GM23338 (cell line): ENCODE results near the gene ETNK1. TPM values are rescaled to one million over a fixed set of nuclear protein-coding genes. Genes with fewer than 3 reads are reported as not detected.

ENCODE experiments used
- ATAC-seq: fragments of 200-7000 bp; cut with Tn5 transposase; 3 replicates; pipeline ENCODE4 v1.9.1; 2020
- DNase-seq: peaks from one replicate; pipeline ENCODE4 v3.0.0-alpha.2; 2015; ENCODE audit warnings: low spot score
- H2AFZ ChIP-seq: fragments of 200-600 bp; sonication (generic); 2 replicates; pipeline ENCODE4 v1.8.0; 2016; ENCODE audit warnings: antibody characterized with exemption, mild to moderate bottlenecking, moderate library complexity
- H3F3A ChIP-seq: fragments of 200-600 bp; sonication (generic); replicated peaks from 2 replicates; pipeline ENCODE4 v1.8.0; 2017; ENCODE audit warnings: antibody characterized with exemption, mixed run types, low read depth
- H3K27ac ChIP-seq: fragments of 200-600 bp; sonication (generic); 2 replicates; pipeline ENCODE4 v1.6.1; 2016; ENCODE audit warnings: low read depth
- H3K27me3 ChIP-seq: fragments of 200-600 bp; sonication (generic); 2 replicates; pipeline ENCODE4 v1.8.0; 2016; ENCODE audit warnings: mild to moderate bottlenecking, mixed run types, moderate library complexity; ENCODE audit not compliant: insufficient read depth
- H3K36me3 ChIP-seq: fragments of 200-600 bp; sonication (generic); 2 replicates; pipeline ENCODE4 v1.8.0; 2016; ENCODE audit warnings: mild to moderate bottlenecking; ENCODE audit not compliant: insufficient read depth
- H3K4me1 ChIP-seq: fragments of 200-600 bp; sonication (generic); 2 replicates; pipeline ENCODE4 v1.8.0; 2016; ENCODE audit warnings: mild to moderate bottlenecking, moderate library complexity; ENCODE audit not compliant: insufficient read depth
- H3K4me2 ChIP-seq: fragments of 200-600 bp; sonication (generic); 2 replicates; pipeline ENCODE4 v1.7.1; 2017; ENCODE audit warnings: mixed run types
- H3K4me3 ChIP-seq: fragments of 200-600 bp; sonication (generic); 2 replicates; pipeline ENCODE4 v1.6.1; 2016; ENCODE audit warnings: mixed run types
- H3K79me2 ChIP-seq: fragments of 200-600 bp; sonication (generic); replicated peaks from 2 replicates; pipeline ENCODE4 v1.8.0; 2017; ENCODE audit warnings: mild to moderate bottlenecking; ENCODE audit not compliant: insufficient read depth
- H3K9me2 ChIP-seq: fragments of 200-600 bp; sonication (generic); 2 replicates; pipeline ENCODE4 v1.8.0; 2017; ENCODE audit not compliant: insufficient read depth
- H4K20me1 ChIP-seq: fragments of 200-600 bp; sonication (generic); replicated peaks from 2 replicates; pipeline ENCODE4 v1.8.0; 2017; ENCODE audit warnings: mild to moderate bottlenecking; ENCODE audit not compliant: insufficient read depth
- H3K27ac Mint-ChIP-seq: 2 replicates; pipeline ENCODE4 v1.8.0; 2020; ENCODE audit warnings: inconsistent platforms, mild to moderate bottlenecking, moderate library complexity, mixed read lengths
- H3K27me3 Mint-ChIP-seq: 3 replicates; pipeline ENCODE4 v1.8.0; 2022; ENCODE audit warnings: low read depth, mild to moderate bottlenecking, moderate library complexity, mixed read lengths, inconsistent platforms; ENCODE audit not compliant: insufficient read depth, poor library complexity
- H3K36me3 Mint-ChIP-seq: 3 replicates; pipeline ENCODE4 v1.8.0; 2021; ENCODE audit warnings: low read depth, mild to moderate bottlenecking, inconsistent platforms, moderate library complexity, mixed read lengths
- H3K4me1 Mint-ChIP-seq: 3 replicates; pipeline ENCODE4 v1.8.0; 2020; ENCODE audit warnings: mild to moderate bottlenecking, inconsistent platforms, mixed read lengths
- H3K4me3 Mint-ChIP-seq: 3 replicates; pipeline ENCODE4 v1.8.0; 2021; ENCODE audit warnings: moderate library complexity, mild to moderate bottlenecking, inconsistent platforms, mixed read lengths
- H3K9me3 Mint-ChIP-seq: 3 replicates; pipeline ENCODE4 v1.8.0; 2020; ENCODE audit warnings: moderate library complexity, mild to moderate bottlenecking, inconsistent platforms, mixed read lengths
- CREB1 ChIP-seq: fragments of 250-450 bp; sonication (Bioruptor Pico); IDR thresholded peaks from 2 replicates; pipeline ENCODE4 v1.5.0; 2020; ENCODE audit warnings: low read depth, mild to moderate bottlenecking, moderate library complexity
- EZH2 ChIP-seq: fragments of 200-600 bp; sonication (generic); IDR thresholded peaks from one replicate; pipeline ENCODE4 v1.8.0; 2017; ENCODE audit warnings: antibody characterized with exemption, mild to moderate bottlenecking, low read depth; ENCODE audit not compliant: unreplicated experiment
- JUNB ChIP-seq: IDR thresholded peaks from one replicate; pipeline ENCODE4 v1.6.1; 2016; ENCODE audit warnings: antibody characterized with exemption; ENCODE audit not compliant: unreplicated experiment
- NANOG ChIP-seq: IDR thresholded peaks from 2 replicates; pipeline ENCODE4 v1.6.1; 2016; ENCODE audit warnings: antibody characterized with exemption, borderline replicate concordance
- POLR2AphosphoS5 ChIP-seq: IDR thresholded peaks from 2 replicates; pipeline ENCODE4 v1.6.1; 2016; ENCODE audit warnings: antibody characterized with exemption, low read depth
- REST ChIP-seq: IDR thresholded peaks from one replicate; pipeline ENCODE4 v1.6.1; 2018; ENCODE audit warnings: antibody characterized with exemption; ENCODE audit not compliant: unreplicated experiment
- STAT1 ChIP-seq: IDR thresholded peaks from one replicate; pipeline ENCODE4 v1.6.1; 2016; ENCODE audit warnings: antibody characterized with exemption; ENCODE audit not compliant: unreplicated experiment
- ZNF114 ChIP-seq: fragments of 250-450 bp; sonication (Bioruptor Pico); IDR thresholded peaks from 2 replicates; pipeline ENCODE4 v1.5.0; 2020; ENCODE audit warnings: mild to moderate bottlenecking, moderate library complexity
- polyA plus RNA-seq: library from polyadenylated mRNA; unstranded; fragments of >200 nt; fragmentation: Nextera tagmentation; extraction: Ambion mirVana; gene quantifications from 2 replicates; pipeline ENCODE4 v1.2.1, GENCODE V29; 2016
- total RNA-seq: library from RNA; depleted of rRNA; stranded (reverse); fragments of >200 nt; shearing (Covaris generic); gene quantifications from 2 replicates; pipeline ENCODE4 v1.2.3, GENCODE V29; 2014
- TF ChIP-seq, protein P1 (sequence below), 2 experiments: fragments of 200-600 bp in 1 of 2; sonication (generic) in 1 of 2; conservative IDR thresholded peaks; 2 replicates each; pipeline versions ENCODE4 v1.5.1 to v1.6.1; 2016 to 2017; ENCODE audit warnings: antibody characterized with exemption in 2 of 2, low read depth in 2 of 2, mild to moderate bottlenecking in 2 of 2, moderate library complexity in 1 of 2

Gene ETNK1
- total and polyA plus RNA-seq, 2 experiments from 2014 or later: 41.9 to 101 TPM

GRCh38 chr12:22665476-22665875, 40.5 kb downstream of the ETNK1 start (continued):
- TF ChIP-seq, protein P1, sequence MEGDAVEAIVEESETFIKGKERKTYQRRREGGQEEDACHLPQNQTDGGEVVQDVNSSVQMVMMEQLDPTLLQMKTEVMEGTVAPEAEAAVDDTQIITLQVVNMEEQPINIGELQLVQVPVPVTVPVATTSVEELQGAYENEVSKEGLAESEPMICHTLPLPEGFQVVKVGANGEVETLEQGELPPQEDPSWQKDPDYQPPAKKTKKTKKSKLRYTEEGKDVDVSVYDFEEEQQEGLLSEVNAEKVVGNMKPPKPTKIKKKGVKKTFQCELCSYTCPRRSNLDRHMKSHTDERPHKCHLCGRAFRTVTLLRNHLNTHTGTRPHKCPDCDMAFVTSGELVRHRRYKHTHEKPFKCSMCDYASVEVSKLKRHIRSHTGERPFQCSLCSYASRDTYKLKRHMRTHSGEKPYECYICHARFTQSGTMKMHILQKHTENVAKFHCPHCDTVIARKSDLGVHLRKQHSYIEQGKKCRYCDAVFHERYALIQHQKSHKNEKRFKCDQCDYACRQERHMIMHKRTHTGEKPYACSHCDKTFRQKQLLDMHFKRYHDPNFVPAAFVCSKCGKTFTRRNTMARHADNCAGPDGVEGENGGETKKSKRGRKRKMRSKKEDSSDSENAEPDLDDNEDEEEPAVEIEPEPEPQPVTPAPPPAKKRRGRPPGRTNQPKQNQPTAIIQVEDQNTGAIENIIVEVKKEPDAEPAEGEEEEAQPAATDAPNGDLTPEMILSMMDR (conservative IDR thresholded peaks at IDR 0.05; ENCODE audit: low read depth in 2 of 2): no peak
- no peak for TF ChIP-seq NANOG
- TF ChIP-seq JUNB: no peak
- TF ChIP-seq ZNF114: no peak
- no peak for TF ChIP-seq POLR2AphosphoS5
- TF ChIP-seq EZH2: no peak
- TF ChIP-seq REST: no peak
- no peak for TF ChIP-seq STAT1
- no peak for TF ChIP-seq CREB1 (CRISPR knock-in tag)

- H3K4me3 Mint-ChIP-seq: no peak overlapping the region
- no peak for TF ChIP-seq EZH2
- no peak for TF ChIP-seq NANOG
- no peak overlapping the region for H2AFZ ChIP-seq
- no peak overlapping the region for H3K4me2 ChIP-seq
- 0 out of 2 replicates have a peak overlapping the region, but pooled peaks have one; percentile 23 for H3K27ac ChIP-seq
- DNase-seq (no peak), ATAC-seq (no peak)
- no peak overlapping the region for H3K4me3 ChIP-seq
- H3K9me2 ChIP-seq: no peaks in the 10 kb centered on the region
- no peaks in the 10 kb centered on the region; the same call in 1 of the 2 replicates for H4K20me1 ChIP-seq
- peaks cover 5% of the 10 kb centered on the region; the same call in 2 of the 3 replicates for H3K4me1 Mint-ChIP-seq
- peaks cover 7% of the 10 kb centered on the region for H3K36me3 Mint-ChIP-seq
- H3K79me2 ChIP-seq: no peaks in the 10 kb centered on the region
- H3K27me3 Mint-ChIP-seq: peaks cover 2% of the 10 kb centered on the region
- peak overlapping the region; percentile 81 for H3K27ac Mint-ChIP-seq
- H3K9me3 Mint-ChIP-seq: no peaks in the 10 kb centered on the region
- H3K36me3 ChIP-seq: no peaks in the 10 kb centered on the region
- H3K27me3 ChIP-seq: no peaks in the 10 kb centered on the region
- H3K4me1 ChIP-seq: no peaks in the 10 kb centered on the region
- H3F3A ChIP-seq: no peaks in the 10 kb centered on the region
Measured at GRCh38 chr12:22667122-22667521, 42.2 kb downstream of the ETNK1 start.

DNA sequence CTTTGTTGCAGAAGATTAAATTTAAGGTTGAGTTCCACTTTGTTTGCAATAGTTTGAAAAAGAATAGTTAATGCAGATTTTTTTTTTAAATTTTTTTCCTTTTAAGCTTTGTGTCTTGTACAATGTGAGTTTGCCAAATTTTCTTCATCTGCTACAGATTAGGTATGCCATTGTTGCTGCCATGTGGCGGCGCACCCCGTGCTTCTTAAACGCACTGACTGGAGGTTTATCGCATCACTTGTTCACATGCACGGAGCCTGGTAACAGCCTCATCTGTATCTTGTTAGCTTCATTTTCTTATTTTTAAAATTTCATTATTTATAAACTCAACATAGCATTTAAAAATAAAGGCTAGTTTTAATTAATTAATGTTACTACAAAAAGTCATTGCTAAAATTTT, 43.5 kb downstream of the ETNK1 start:
- ATAC-seq: no peak
- H3K27me3 ChIP-seq: no peaks in the 10 kb centered on the region
- H3K4me1 ChIP-seq: no peaks in the 10 kb centered on the region
- H3K27ac ChIP-seq: no peak overlapping the region
- TF ChIP-seq CREB1 (CRISPR knock-in tag) (no peak), JUNB (no peak)
- H4K20me1 ChIP-seq: no peaks in the 10 kb centered on the region; the same call in 1 of the 2 replicates
- no peaks in the 10 kb centered on the region for H3K9me2 ChIP-seq
- Mint-ChIP-seq H3K36me3 (peaks cover 12% of the 10 kb centered on the region; the same call in 2 of the 3 replicates), H3K4me3 (no peak overlapping the region), H3K9me3 (no peaks in the 10 kb centered on the region), H3K4me1 (peaks cover 5% of the 10 kb centered on the region; the same call in 2 of the 3 replicates), H3K27me3 (peaks cover 2% of the 10 kb centered on the region), H3K27ac (no peak overlapping the region)
- no peak overlapping the region for H3K4me3 ChIP-seq
- no peak overlapping the region for H3K4me2 ChIP-seq
- no peak overlapping the region for H2AFZ ChIP-seq
- no peak for DNase-seq
- no peaks in the 10 kb centered on the region for H3F3A ChIP-seq
- peaks cover 2% of the 10 kb centered on the region; the same call in 1 of the 2 replicates for H3K36me3 ChIP-seq
- no peaks in the 10 kb centered on the region for H3K79me2 ChIP-seq
